ENCODE measurements around the gene NANOS2.

DNA sequence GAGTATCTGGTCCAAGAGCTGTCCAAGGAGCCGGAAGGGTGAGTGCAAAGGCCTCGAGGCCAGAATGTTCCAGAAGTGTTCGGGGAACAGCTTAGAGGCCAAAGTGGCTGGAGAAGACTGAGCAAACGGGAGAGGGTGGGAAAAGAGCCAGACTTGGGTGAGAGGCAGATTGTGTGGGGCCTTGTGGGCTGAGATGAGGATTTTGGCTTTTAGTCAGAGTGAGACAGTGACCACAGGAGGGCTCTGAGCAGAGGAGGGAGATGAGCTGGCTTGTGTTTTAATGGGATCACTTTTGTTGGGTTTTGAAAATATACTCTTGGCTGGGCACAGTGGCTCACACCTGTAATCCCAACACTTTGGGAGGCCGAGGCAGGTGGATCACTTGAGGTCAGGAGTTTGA is 5.6 kb downstream of the NANOS2 start:
- TF ChIP-seq POLR2A (IDR thresholded peaks at IDR 0.05) (no peak), POLR2AphosphoS5 (IDR thresholded peaks at IDR 0.05) (no peak)
- TF ChIP-seq, protein P1, sequence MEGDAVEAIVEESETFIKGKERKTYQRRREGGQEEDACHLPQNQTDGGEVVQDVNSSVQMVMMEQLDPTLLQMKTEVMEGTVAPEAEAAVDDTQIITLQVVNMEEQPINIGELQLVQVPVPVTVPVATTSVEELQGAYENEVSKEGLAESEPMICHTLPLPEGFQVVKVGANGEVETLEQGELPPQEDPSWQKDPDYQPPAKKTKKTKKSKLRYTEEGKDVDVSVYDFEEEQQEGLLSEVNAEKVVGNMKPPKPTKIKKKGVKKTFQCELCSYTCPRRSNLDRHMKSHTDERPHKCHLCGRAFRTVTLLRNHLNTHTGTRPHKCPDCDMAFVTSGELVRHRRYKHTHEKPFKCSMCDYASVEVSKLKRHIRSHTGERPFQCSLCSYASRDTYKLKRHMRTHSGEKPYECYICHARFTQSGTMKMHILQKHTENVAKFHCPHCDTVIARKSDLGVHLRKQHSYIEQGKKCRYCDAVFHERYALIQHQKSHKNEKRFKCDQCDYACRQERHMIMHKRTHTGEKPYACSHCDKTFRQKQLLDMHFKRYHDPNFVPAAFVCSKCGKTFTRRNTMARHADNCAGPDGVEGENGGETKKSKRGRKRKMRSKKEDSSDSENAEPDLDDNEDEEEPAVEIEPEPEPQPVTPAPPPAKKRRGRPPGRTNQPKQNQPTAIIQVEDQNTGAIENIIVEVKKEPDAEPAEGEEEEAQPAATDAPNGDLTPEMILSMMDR (IDR thresholded peaks at IDR 0.05 in 8 of 11, conservative IDR thresholded peaks at IDR 0.05 in 3 of 11): no peak

All from spleen (tissue), 7 donors.